Aorta (tissue), 5 donors: Measurements from ENCODE around the gene OR2M7. TPM values are rescaled to one million over a fixed set of nuclear protein-coding genes. Genes with fewer than 3 reads are reported as not detected.

Source experiments
- ATAC-seq: fragments of 200-7000 bp; cut with Tn5 transposase; one replicate; pipeline ENCODE4 v1.9.1; 2022; ENCODE audit warnings: moderate library complexity; ENCODE audit not compliant: low FRiP score
- DNase-seq, 2 donors: peaks; one replicate each; pipeline ENCODE4 v3.0.0-alpha.2; 2020
- H3K27ac ChIP-seq, 2 donors: one replicate each; pipeline ENCODE4 v1.5.1; 2013; ENCODE audit warnings: low read length in 2 of 2, mild to moderate bottlenecking in 2 of 2, moderate library complexity in 2 of 2, control low read depth in 1 of 2, inconsistent platforms in 1 of 2, low read depth in 1 of 2
- H3K27me3 ChIP-seq, 2 donors: one replicate each; pipeline ENCODE4 v1.6.1; 2013; ENCODE audit warnings: control low read depth in 1 of 2, low read length in 1 of 2, mild to moderate bottlenecking in 1 of 2, moderate library complexity in 1 of 2; ENCODE audit not compliant: insufficient read depth in 2 of 2, control insufficient read depth in 1 of 2
- H3K36me3 ChIP-seq, 2 donors: one replicate each; pipeline ENCODE4 v1.6.1; 2013; ENCODE audit warnings: control low read depth in 1 of 2, low read length in 1 of 2, mild to moderate bottlenecking in 1 of 2; ENCODE audit not compliant: insufficient read depth in 2 of 2, control insufficient read depth in 1 of 2
- H3K4me1 ChIP-seq, 2 donors: one replicate each; pipeline ENCODE4 v1.6.1; 2013; ENCODE audit warnings: low read length in 2 of 2, control low read depth in 1 of 2, mild to moderate bottlenecking in 1 of 2, moderate library complexity in 1 of 2; ENCODE audit not compliant: insufficient read depth in 2 of 2, control insufficient read depth in 1 of 2
- H3K4me3 ChIP-seq, 2 donors: one replicate each; pipeline ENCODE4 v1.5.1; 2013; ENCODE audit warnings: low read length in 2 of 2, control low read depth in 1 of 2, mild to moderate bottlenecking in 1 of 2
- H3K9me3 ChIP-seq: one replicate; pipeline ENCODE4 v1.6.1; 2013; ENCODE audit warnings: mild to moderate bottlenecking, low read length; ENCODE audit not compliant: control insufficient read depth
- WGBS, 2 donors: extraction: QIAGEN DNeasy Blood & Tissue Kit; methylation state at CpG; one replicate each; pipeline ENCODE4 v1.1.7; 2013; 5-methylcytosine and 5-hydroxymethylcytosine counted together
- intact Hi-C, 2 donors: fragments of 100-400 bp; cut with DNase I; formaldehyde crosslinking; loops; one replicate each; pipeline versions ENCODE4 v1.14.2 to v1.15.0; 2022
- long read RNA-seq, 2 donors: library from polyadenylated mRNA; unstranded; transcript quantifications; one replicate each; pipeline ENCODE4 v2.0.0, GENCODE V29; 2020 to 2021
- polyA plus RNA-seq, 2 donors: library from polyadenylated mRNA; stranded (reverse); fragments of 200-250 nt; gene quantifications; one replicate each; pipeline ENCODE4 v1.2.3, GENCODE V29; 2013
- total RNA-seq, 2 donors: library from RNA; stranded (reverse); fragmentation: NEBNext Ultra II Directional; extraction: Animal tissue kit (Norgen Biotek cat#: 25700); gene quantifications; one replicate each; pipeline ENCODE4 v1.2.1, GENCODE V29; 2021
- donor health status: healthy with polysubstance abuse.
- donor health status: Bipolar disorder and iron deficiency.
- donor health status: DM: no; HTN: no; CAD: no.
- donor health status: DM: no; HTN: no; CAD: no.
- donor health status: DM: yes; HTN: yes; CAD: no.

Gene OR2M7
- not detected for total RNA-seq
- not detected for polyA plus RNA-seq
- long read RNA-seq, donor 1, result 0 reads
- long read RNA-seq, donor 2, result 0 reads

GRCh38 chr1:248324468-248324867 is at the start of gene OR2M7:
Gene OR2M7, minus strand, starts transcription at chr1:248324568. Its CDS starts 0 bp downstream, at chr1:248324568.
- Histone ChIP-seq H3K4me1 (no peaks in the 10 kb centered on the region), H3K27me3 (no peaks in the 10 kb centered on the region), H3K27ac (no peak within 1 kb of the TSS), H3K4me3 (no peak within 1 kb of the TSS), H3K36me3 (no peaks in the 10 kb centered on the region), H3K9me3 (no peaks in the 10 kb centered on the region)
- intact Hi-C loops, result no loop called here
- 81 to 85% methylated on average over 1 of the region's 1 CpG for WGBS, 2 donors
- ATAC-seq (no peak), DNase-seq (no peak)

GRCh38 chr1:248373761-248374160 is 49.4 kb upstream of the OR2M7 start:
- 67 to 69% methylated on average over 4 of the region's 4 CpGs for WGBS, 2 donors
- Histone ChIP-seq H3K9me3 (peaks cover 1% of the 10 kb centered on the region), H3K27me3 (no peaks in the 10 kb centered on the region), H3K4me3 (no peak overlapping the region), H3K36me3 (no peaks in the 10 kb centered on the region), H3K4me1 (no peaks in the 10 kb centered on the region), H3K27ac (no peak overlapping the region)
- intact Hi-C loops, result no loop called here
- ATAC-seq (no peak), DNase-seq (no peak)

GRCh38 chr1:248372394-248372793 is 48.0 kb upstream of the OR2M7 start:
- intact Hi-C loops, result no loop called here
- Histone ChIP-seq H3K4me3 (no peak overlapping the region), H3K4me1 (no peaks in the 10 kb centered on the region), H3K27me3 (no peaks in the 10 kb centered on the region), H3K27ac (no peak overlapping the region), H3K36me3 (no peaks in the 10 kb centered on the region), H3K9me3 (peaks cover 1% of the 10 kb centered on the region)
- ATAC-seq (no peak), DNase-seq (no peak)
- WGBS, 2 donors, result 70 to 82% methylated on average over 5 of the region's 5 CpGs

GRCh38 chr1:248366609-248367008 is 42.2 kb upstream of the OR2M7 start:
- peaks cover 3% of the 10 kb centered on the region for H3K9me3 ChIP-seq
- H3K36me3 ChIP-seq, result no peaks in the 10 kb centered on the region
- H3K27me3 ChIP-seq, result no peaks in the 10 kb centered on the region
- ATAC-seq (no peak), DNase-seq (no peak)
- no peak overlapping the region for H3K27ac ChIP-seq
- intact Hi-C loops, result no loop called here
- H3K4me3 ChIP-seq, result no peak overlapping the region
- H3K4me1 ChIP-seq, result no peaks in the 10 kb centered on the region

- DNase-seq (no peak), ATAC-seq (no peak)
- intact Hi-C loops, result no loop called here
- Histone ChIP-seq H3K9me3 (peaks cover 2% of the 10 kb centered on the region), H3K4me3 (no peak within 1 kb of the TSS), H3K4me1 (no peaks in the 10 kb centered on the region), H3K36me3 (no peaks in the 10 kb centered on the region), H3K27me3 (no peaks in the 10 kb centered on the region), H3K27ac (no peak within 1 kb of the TSS)
- 45 to 58% methylated on average over 3 of the region's 3 CpGs for WGBS, 2 donors
These were observed 36.9 kb upstream of the OR2M7 start, which contains the start of gene OR2T4 for GRCh38 chr1:248361121-248361715. Gene OR2T4, plus strand, starts transcription at chr1:248361665. Its CDS starts 0 bp downstream, at chr1:248361665.

- Histone ChIP-seq H3K27me3 (no peaks in the 10 kb centered on the region), H3K36me3 (no peaks in the 10 kb centered on the region), H3K9me3 (peaks cover 2% of the 10 kb centered on the region), H3K27ac (no peak overlapping the region), H3K4me3 (no peak overlapping the region), H3K4me1 (no peaks in the 10 kb centered on the region)
- intact Hi-C loops, result no loop called here
- DNase-seq, result no peak
- 68 to 74% methylated on average over 3 of the region's 3 CpGs for WGBS, 2 donors
- no peak for ATAC-seq
These were observed 35.0 kb upstream of the OR2M7 start for GRCh38 chr1:248359415-248359814.

- Histone ChIP-seq H3K4me3 (no peak within 1 kb of the TSS), H3K9me3 (no peaks in the 10 kb centered on the region), H3K27ac (no peak within 1 kb of the TSS), H3K36me3 (no peaks in the 10 kb centered on the region), H3K4me1 (no peaks in the 10 kb centered on the region), H3K27me3 (no peaks in the 10 kb centered on the region)
- DNase-seq (no peak), ATAC-seq (no peak)
- WGBS, 2 donors, result 67 to 71% methylated on average over 4 of the region's 4 CpGs
- intact Hi-C loops, result no loop called here
These were observed 24.1 kb upstream of the OR2M7 start, which contains the start of gene OR14C36 for GRCh38 chr1:248348475-248348874. Gene OR14C36, plus strand, starts transcription at chr1:248348775. Its CDS starts 0 bp downstream, at chr1:248348775.

- DNase-seq (no peak), ATAC-seq (no peak)
- no peaks in the 10 kb centered on the region for H3K27me3 ChIP-seq
- no peak overlapping the region for H3K27ac ChIP-seq
- intact Hi-C loops, result no loop called here
- 44 to 48% methylated on average over 3 of the region's 3 CpGs for WGBS, 2 donors
- no peak overlapping the region for H3K4me3 ChIP-seq
- no peaks in the 10 kb centered on the region for H3K9me3 ChIP-seq
- H3K4me1 ChIP-seq, result no peaks in the 10 kb centered on the region
- no peaks in the 10 kb centered on the region for H3K36me3 ChIP-seq
These were observed 19.1 kb upstream of the OR2M7 start for GRCh38 chr1:248343451-248343850.

GRCh38 chr1:248316796-248317195 is 7.6 kb downstream of the OR2M7 start:
- H3K9me3 ChIP-seq, result peaks cover 2% of the 10 kb centered on the region
- DNase-seq, result peak in 1 of 2 donors; percentile 20
- intact Hi-C loops, result no loop called here
- H3K4me3 ChIP-seq, result no peak overlapping the region
- no peaks in the 10 kb centered on the region for H3K27me3 ChIP-seq
- no peak overlapping the region for H3K27ac ChIP-seq
- ATAC-seq, result no peak
- H3K36me3 ChIP-seq, result no peaks in the 10 kb centered on the region
- no peaks in the 10 kb centered on the region for H3K4me1 ChIP-seq
- WGBS, 2 donors, result 87 to 89% methylated on average over 11 of the region's 11 CpGs
